Duodenal mucosa (tissue), 2 donors: ENCODE measurements around the gene ITGA5.

Experiments
- H3K27ac ChIP-seq: one replicate; pipeline ENCODE4 v1.7.0; 2013; ENCODE audit warnings: low read depth, low read length
- H3K27me3 ChIP-seq, 2 donors: one replicate each; pipeline ENCODE4 v1.7.0; 2013; ENCODE audit warnings: low read length in 2 of 2, control low read depth in 1 of 2; ENCODE audit not compliant: insufficient read depth in 2 of 2, control insufficient read depth in 1 of 2
- H3K36me3 ChIP-seq, 2 donors: one replicate each; pipeline ENCODE4 v1.7.0; 2013; ENCODE audit warnings: low read length in 2 of 2, control low read depth in 1 of 2; ENCODE audit not compliant: insufficient read depth in 2 of 2, control insufficient read depth in 1 of 2
- H3K4me1 ChIP-seq, 2 donors: one replicate each; pipeline ENCODE4 v1.7.0; 2013; ENCODE audit warnings: low read length in 2 of 2, control low read depth in 1 of 2; ENCODE audit not compliant: insufficient read depth in 2 of 2, control insufficient read depth in 1 of 2
- H3K4me3 ChIP-seq, 2 donors: one replicate each; pipeline ENCODE4 v1.7.0; 2013; ENCODE audit warnings: low read length in 2 of 2, low read depth in 1 of 2
- H3K9ac ChIP-seq, 2 donors: one replicate each; pipeline ENCODE4 v1.7.0; 2013; ENCODE audit warnings: low read length in 2 of 2, low read depth in 1 of 2
- H3K9me3 ChIP-seq, 2 donors: one replicate each; pipeline ENCODE4 v1.7.0; 2013; ENCODE audit warnings: low read length in 2 of 2, control low read depth in 1 of 2; ENCODE audit not compliant: control insufficient read depth in 1 of 2

The ITGA5 gene

DNA sequence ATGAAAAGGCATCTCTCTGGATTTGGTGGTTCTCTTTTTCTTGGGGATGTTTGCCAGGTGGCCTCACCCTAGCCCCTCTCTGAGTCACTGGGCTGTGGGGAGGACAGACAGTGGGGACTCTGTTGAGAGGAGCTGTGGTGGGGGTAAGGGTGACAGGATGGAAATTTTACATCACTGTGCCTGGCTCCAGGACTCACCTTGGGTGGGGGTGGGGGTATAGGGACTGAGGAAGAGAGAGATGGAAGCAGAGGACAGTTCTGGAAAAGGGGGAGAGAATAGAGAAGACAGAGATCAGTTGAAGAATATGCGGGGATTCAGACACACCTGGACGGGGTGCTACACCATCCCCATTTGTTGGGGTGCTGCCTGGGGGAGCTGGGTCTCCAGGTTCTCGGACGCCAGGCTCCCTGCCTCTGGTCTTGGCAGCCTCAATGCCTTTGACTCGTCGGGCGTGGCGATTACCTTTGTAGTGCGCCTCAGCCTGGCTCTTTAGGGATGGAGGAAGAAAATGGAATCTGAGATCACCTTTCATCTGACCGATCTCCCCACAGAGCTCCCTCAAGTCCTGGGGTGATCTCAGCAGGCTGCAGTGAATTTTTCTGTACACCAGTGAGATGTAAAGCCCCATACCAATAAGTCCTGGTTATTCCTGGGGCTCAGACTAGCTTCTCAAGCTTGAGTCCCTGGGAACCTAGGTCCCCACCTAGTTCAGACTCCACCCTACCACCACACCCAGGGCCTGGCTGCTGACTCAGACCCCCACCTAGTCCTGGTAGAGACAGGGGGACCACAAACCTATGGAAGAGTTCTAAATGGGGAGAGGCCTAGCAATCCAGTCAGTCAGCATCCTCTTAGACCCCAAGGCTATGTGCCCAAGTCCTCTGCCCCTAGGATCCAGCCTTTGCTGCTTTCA lies 45.2 kb downstream of the ITGA5 start:
- Histone ChIP-seq H3K27ac (no peak overlapping the region), H3K4me3 (no peak overlapping the region), H3K4me1 (peaks cover 7 to 18% of the 10 kb centered on the region in 2 donors), H3K27me3 (peaks cover 0 to 5% of the 10 kb centered on the region in 2 donors), H3K9ac (no peak overlapping the region), H3K36me3 (no peaks in the 10 kb centered on the region), H3K9me3 (no peaks in the 10 kb centered on the region)

DNA sequence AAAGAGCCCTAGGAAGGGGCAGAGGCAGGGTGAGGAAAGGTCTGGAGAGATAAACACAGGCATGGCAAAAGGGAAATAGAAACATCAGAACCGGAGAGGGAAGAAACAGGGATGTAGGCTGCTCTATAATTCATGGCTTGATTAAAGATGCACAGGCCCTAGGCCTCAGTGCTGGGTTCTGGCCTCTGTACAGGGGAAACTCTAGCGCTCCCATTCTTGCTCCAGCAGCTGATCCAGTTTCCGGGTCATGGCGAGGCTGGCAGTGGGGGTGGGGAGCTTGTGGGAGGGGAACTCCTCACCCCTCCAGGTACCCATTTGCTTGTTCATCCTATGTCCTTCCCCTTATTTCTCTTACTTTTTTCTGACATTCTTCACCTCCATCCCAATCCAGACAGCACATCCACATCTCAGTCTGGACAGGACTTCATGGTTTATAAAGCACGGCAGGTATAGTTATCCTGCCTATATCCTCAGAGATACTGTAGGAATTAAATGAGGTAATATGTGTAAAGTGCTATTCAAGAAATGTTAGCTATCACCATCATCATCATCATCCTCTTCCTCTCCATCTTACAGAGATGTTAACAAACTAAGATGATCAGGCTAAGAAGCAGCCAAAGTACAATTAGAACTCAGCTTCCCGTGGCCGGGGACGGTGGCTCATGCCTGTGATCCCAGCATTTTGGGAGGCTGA lies 46.8 kb downstream of the ITGA5 start:
- no peak overlapping the region for H3K27ac ChIP-seq
- peaks cover 15 to 23% of the 10 kb centered on the region in 2 donors for H3K4me1 ChIP-seq

DNA sequence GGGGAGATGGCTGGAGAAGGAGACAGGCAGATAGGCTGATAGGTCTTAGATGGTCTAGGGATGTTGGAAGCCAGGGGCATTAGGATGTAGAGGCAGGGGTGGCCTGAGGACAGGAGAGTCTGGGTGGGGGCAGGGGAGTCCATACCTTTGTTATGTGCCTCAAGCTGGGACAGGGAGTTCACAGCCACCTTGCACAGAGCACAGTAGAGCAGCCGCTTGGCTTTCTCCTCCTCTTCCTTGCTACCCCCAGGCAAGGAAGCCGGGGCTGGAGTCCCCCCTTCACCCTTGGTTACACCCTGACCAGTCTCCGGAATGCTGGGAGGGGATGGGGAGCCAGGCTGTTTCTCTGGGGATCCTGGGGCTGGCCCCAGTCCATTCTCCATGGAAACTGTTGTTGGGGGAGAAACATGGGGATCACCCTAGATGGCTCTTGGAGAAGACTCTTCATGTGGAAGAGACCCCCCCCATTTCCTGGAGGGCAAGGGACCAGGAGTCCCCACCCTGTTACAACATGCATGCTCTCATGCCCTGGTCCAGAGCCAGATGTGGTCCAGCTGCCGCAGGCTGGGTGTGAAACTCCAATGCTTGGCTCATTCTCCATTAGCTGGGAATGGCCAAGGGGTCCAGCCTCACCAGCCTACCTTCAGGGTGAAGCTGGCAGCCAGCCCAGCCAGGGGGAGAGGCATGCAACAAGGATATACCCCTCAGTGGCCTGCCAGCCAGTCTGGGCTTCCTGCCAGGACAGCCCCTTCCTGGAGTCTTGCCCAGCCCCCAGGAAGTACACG lies 47.5 kb downstream of the ITGA5 start:
- Histone ChIP-seq H3K9me3 (no peaks in the 10 kb centered on the region), H3K4me3 (no peak overlapping the region), H3K36me3 (no peaks in the 10 kb centered on the region), H3K27me3 (peaks cover 5 to 7% of the 10 kb centered on the region in 2 donors), H3K9ac (no peak overlapping the region), H3K27ac (no peak overlapping the region), H3K4me1 (peaks cover 15 to 23% of the 10 kb centered on the region in 2 donors)

More for the DNA sequence above, 46.8 kb downstream of the ITGA5 start:
- H3K27me3 ChIP-seq = peaks cover 5 to 7% of the 10 kb centered on the region in 2 donors
- H3K4me3 ChIP-seq = no peak overlapping the region
- no peak overlapping the region for H3K9ac ChIP-seq
- no peaks in the 10 kb centered on the region for H3K36me3 ChIP-seq
- H3K9me3 ChIP-seq = no peaks in the 10 kb centered on the region

DNA sequence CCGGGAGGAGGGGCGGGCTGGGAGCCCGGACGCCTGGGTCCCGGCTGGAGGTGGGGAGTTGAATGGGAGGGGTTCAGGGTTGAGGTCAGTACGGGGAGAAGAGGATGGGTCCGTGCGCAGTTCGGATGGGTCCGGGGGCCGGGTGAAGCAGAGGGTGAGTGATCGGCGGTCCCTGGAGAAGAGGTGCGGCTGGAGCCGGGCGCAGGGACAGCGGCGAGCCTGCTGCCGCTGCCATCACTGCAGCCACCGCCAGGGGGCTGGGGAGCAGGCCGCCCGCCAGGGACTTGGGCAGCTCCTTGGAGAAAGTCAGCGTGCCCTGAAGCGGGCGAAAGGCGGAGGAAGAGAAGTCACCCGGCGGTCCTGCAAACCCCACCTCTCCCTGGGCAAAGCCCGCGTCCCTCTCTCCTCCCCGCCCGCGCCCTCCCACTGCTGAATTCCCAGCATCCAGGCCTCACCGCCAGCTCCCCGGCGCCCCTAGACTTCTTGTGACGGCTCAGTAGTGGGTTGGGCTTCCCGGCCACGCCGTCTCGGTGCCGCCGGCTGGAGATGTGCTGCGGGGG lies 48.8 kb downstream of the ITGA5 start:
- Histone ChIP-seq H3K4me1 (peaks cover 15 to 23% of the 10 kb centered on the region in 2 donors), H3K36me3 (no peaks in the 10 kb centered on the region), H3K4me3 (peak overlapping the region; percentile 48 to 58), H3K9ac (peak overlapping the region in 1 of 2 donors; percentile 32), H3K27me3 (peaks cover 5 to 7% of the 10 kb centered on the region in 2 donors), H3K27ac (peak overlapping the region; percentile 2), H3K9me3 (no peaks in the 10 kb centered on the region)

DNA sequence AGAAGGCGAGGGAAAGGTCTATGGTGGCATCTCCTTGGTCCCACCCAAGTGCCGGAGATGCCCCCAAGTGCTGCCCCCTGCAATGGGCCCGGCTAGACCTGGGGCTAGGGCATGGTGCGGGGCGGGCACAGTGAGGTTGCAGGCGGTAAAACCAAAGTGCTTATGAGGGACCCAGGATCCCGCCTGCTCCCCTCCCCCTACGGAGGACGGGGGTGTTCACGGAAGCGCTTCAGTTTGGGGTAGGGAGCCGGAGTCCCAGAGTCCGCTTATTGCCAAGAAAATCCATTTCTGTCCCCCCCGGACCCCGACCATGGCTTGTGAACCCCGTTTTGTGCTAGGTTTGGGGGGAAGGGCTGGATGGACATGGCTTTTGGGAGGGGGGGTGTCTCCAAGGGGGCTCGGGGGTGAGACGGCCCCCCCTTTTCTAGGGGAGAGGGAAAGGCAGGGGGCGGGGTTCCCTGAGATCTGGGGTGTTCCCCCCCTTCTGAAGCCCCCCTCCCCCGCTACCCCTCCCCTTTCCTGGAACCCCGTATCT lies 49.4 kb downstream of the ITGA5 start:
- H3K4me1 ChIP-seq = peaks cover 15 to 23% of the 10 kb centered on the region in 2 donors
- no peaks in the 10 kb centered on the region for H3K9me3 ChIP-seq
- H3K27ac ChIP-seq = no peak overlapping the region
- no peaks in the 10 kb centered on the region for H3K36me3 ChIP-seq
- H3K4me3 ChIP-seq = peak overlapping the region; percentile 38 to 48
- no peak overlapping the region for H3K9ac ChIP-seq
- H3K27me3 ChIP-seq = peaks cover 5 to 7% of the 10 kb centered on the region in 2 donors

DNA sequence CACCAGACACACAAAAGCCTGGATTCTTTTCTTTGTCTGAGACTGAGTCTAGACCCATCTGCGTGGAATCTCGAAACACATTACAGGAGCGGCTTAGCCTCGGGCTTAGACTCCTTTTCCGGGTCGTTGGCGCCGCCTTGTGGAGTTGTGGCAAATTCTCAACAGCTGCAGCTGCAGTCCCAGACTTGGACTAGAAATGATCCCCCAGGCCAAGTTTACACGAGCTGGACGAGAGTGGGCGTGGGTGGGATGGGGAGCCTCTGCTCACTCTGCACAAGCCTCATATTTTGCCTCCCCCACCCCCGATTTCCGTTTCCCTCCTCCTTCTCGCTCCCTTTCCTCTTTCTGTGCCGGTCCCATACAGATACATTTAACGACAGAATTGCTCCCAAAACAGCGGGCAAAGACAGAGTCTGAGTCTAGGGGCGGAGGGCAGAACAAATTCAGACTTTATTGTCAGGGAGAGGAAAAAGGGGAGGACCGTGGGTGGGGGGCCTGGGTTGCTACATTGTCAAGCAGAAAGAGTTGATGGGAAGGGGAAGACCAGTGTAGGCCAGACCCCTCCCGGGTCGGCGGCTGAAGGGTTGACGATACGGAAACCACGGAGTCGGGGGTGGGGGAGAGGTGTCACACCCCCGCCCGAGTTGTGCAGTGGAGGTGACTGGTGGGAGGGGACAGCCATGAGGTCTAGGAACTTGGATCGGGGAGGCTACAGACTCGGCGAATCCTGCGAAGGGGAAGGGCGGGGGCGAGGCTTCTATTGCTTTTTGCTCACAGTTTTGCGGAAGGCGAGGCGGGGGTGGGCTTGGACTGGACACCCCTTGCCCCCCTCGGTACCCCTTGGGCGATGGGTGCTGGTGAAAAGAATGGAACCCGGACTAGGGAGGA lies 50.1 kb downstream of the ITGA5 start:
- Histone ChIP-seq H3K4me3 (peak overlapping the region; percentile 38 to 48), H3K9ac (peak overlapping the region; percentile 26 to 50), H3K4me1 (peaks cover 15 to 23% of the 10 kb centered on the region in 2 donors), H3K27me3 (peaks cover 5 to 7% of the 10 kb centered on the region in 2 donors), H3K27ac (no peak overlapping the region), H3K9me3 (no peaks in the 10 kb centered on the region), H3K36me3 (no peaks in the 10 kb centered on the region)

DNA sequence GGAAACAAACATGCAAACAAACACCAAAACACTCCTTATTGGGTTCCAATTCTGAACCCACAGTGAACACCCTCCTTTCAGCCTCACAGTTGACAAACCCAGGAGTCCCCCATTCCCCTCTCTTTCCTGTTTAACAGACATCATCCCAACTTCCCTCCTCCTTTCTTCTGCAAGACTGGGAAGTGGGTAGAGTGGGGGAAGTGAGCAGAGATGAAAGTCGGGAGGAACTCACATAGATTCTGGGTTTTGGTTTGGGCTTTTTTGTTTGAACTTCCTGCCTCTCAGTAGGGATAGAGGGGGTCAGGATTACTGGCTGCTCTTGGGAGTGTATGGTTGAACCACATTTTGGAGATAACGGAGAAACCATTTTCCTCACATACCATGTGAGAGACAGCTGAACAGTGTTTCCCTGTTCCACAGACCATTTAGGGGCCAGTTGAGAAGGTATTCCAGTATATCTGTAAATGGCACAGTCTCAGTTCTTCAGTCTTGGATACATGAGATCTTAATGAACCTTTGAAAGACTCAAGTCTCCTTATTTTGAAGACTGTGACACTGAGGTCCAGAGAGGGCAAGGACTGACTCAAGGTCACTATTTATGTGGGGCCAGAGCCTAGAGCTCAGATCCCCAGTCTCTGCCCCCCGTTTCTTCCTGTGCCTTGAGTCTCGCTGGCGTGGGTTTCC lies 50.9 kb downstream of the ITGA5 start:
- Histone ChIP-seq H3K27ac (no peak overlapping the region), H3K9ac (peak overlapping the region; percentile 26 to 50), H3K4me1 (peaks cover 15 to 29% of the 10 kb centered on the region in 2 donors), H3K36me3 (no peaks in the 10 kb centered on the region), H3K9me3 (no peaks in the 10 kb centered on the region), H3K27me3 (peaks cover 5 to 7% of the 10 kb centered on the region in 2 donors), H3K4me3 (peak overlapping the region; percentile 34 to 40)

DNA sequence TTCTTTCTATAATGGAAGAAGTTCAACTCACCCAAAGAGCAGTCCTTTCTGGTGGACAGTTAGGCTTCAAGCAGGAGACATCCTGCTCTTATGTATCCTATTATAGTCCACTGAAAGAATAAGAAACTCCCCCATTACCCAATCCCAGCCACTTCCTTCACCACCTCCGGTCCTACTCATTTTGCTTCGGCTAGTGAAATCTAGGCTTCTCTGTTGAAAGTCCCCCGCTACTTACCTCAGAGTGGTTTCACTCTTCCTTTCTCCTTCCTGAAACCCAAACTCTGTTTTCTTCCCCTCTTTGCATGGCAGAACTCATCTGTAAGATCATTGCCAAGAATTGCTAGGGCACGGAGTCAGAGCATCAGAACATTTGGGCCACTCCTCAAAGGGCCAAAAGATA lies 54.7 kb downstream of the ITGA5 start, which contains the start of gene GPR84:
Gene GPR84, minus strand, starts transcription at position 74 of the 400 bp plus-strand sequence. CDS start 635 bp downstream, outside the sequence.
- Histone ChIP-seq H3K27ac (no peak within 1 kb of the TSS), H3K27me3 (peaks cover 2 to 7% of the 10 kb centered on the region in 2 donors), H3K9me3 (no peaks in the 10 kb centered on the region), H3K36me3 (no peaks in the 10 kb centered on the region), H3K4me1 (peaks cover 8 to 23% of the 10 kb centered on the region in 2 donors), H3K4me3 (no peak within 1 kb of the TSS), H3K9ac (no peak within 1 kb of the TSS)
